Activated T-cell treated with anti-CD3 and anti-CD28 coated beads, Interleukin-2, amount 50 U/mL, for 72 hours (primary cell): Measurements from ENCODE around the gene ERCC8. TPM values are rescaled to one million over a fixed set of nuclear protein-coding genes. Genes with fewer than 3 reads are reported as not detected.

ENCODE experiments used
- ATAC-seq, 2 donors: fragments of 150-1000 bp; cut with Tn5 transposase; replicated peaks in 1 of 2; 2 replicates each; pipeline ENCODE4 v1.10.0; 2021; ENCODE audit warnings: moderate library complexity in 2 of 2, mild to moderate bottlenecking in 1 of 2
- DNase-seq, 2 donors: peaks; one replicate each; pipeline ENCODE4 v3.0.0; 2021 to 2022; ENCODE audit warnings: mixed read lengths in 1 of 2
- H3K27ac Mint-ChIP-seq: one replicate; pipeline ENCODE4 v1.8.0; 2022; ENCODE audit warnings: mild to moderate bottlenecking, moderate library complexity, mixed read lengths
- H3K27me3 Mint-ChIP-seq: one replicate; pipeline ENCODE4 v1.8.0; 2022; ENCODE audit warnings: low read depth, mixed read lengths
- H3K36me3 Mint-ChIP-seq, 2 donors: one replicate each; pipeline ENCODE4 v1.8.0; 2022; ENCODE audit warnings: mixed read lengths in 2 of 2, mild to moderate bottlenecking in 1 of 2; ENCODE audit not compliant: insufficient read depth in 2 of 2
- H3K4me1 Mint-ChIP-seq: one replicate; pipeline ENCODE4 v1.8.0; 2022; ENCODE audit warnings: low read depth, mixed read lengths
- H3K4me3 Mint-ChIP-seq, 2 donors: one replicate each; pipeline ENCODE4 v1.8.0; 2022; ENCODE audit warnings: mild to moderate bottlenecking in 2 of 2, mixed read lengths in 2 of 2, moderate library complexity in 2 of 2
- H3K9me3 Mint-ChIP-seq, 2 donors: one replicate each; pipeline ENCODE4 v1.8.0; 2022; ENCODE audit warnings: mixed read lengths in 2 of 2
- total RNA-seq, 2 donors: library from RNA; stranded (reverse); gene quantifications; one replicate each; pipeline ENCODE4 v1.2.3, GENCODE V29; 2022

Gene ERCC8
- total RNA-seq, 2 donors from 2014 or later = 10.4 to 11.3 TPM

GRCh38 chr5:60843936-60844905, 100.6 kb downstream of the ERCC8 start, which contains the start of gene ELOVL7:
ELOVL7 (minus strand) TSS chr5:60844269; CDS start chr5:60787397, 56,872 bp downstream.
- ATAC-seq = peak; percentile 95 to 96
- peaks cover 56% of the 10 kb centered on the region for H3K27me3 Mint-ChIP-seq

GRCh38 chr5:60843386-60843935, 101.4 kb downstream of the ERCC8 start:
- Mint-ChIP-seq H3K4me3 (peak overlapping the region; percentile 76 to 92), H3K27me3 (peaks cover 56% of the 10 kb centered on the region), H3K27ac (no peak overlapping the region), H3K9me3 (no peaks in the 10 kb centered on the region), H3K4me1 (peaks cover 7% of the 10 kb centered on the region), H3K36me3 (peaks cover 1 to 4% of the 10 kb centered on the region in 2 donors)
- peak; percentile 24 to 43 for ATAC-seq
- peak; percentile 25 to 33 for DNase-seq

More at GRCh38 chr5:60843936-60844905, 100.6 kb downstream of the ERCC8 start, which contains the start of gene ELOVL7:
- DNase-seq = peak; percentile 78 to 80
- H3K27ac Mint-ChIP-seq = no peak within 1 kb of the TSS
- H3K9me3 Mint-ChIP-seq = no peaks in the 10 kb centered on the region
- H3K4me1 Mint-ChIP-seq = peaks cover 7% of the 10 kb centered on the region
- H3K36me3 Mint-ChIP-seq = peaks cover 1 to 4% of the 10 kb centered on the region in 2 donors
- peak within 1 kb of the TSS; percentile 89 to 92 for H3K4me3 Mint-ChIP-seq

GRCh38 chr5:60842871-60843385, 101.9 kb downstream of the ERCC8 start:
- Mint-ChIP-seq H3K36me3 (peaks cover 1 to 4% of the 10 kb centered on the region in 2 donors), H3K27me3 (peaks cover 56% of the 10 kb centered on the region), H3K4me3 (peak overlapping the region; percentile 76 to 92), H3K27ac (no peak overlapping the region), H3K9me3 (no peaks in the 10 kb centered on the region), H3K4me1 (peaks cover 7% of the 10 kb centered on the region)
- ATAC-seq = no peak
- DNase-seq = no peak

GRCh38 chr5:60841361-60841760, 103.5 kb downstream of the ERCC8 start:
- no peak for ATAC-seq
- peaks cover 1 to 4% of the 10 kb centered on the region in 2 donors for H3K36me3 Mint-ChIP-seq
- no peak overlapping the region for H3K27ac Mint-ChIP-seq
- H3K9me3 Mint-ChIP-seq = no peaks in the 10 kb centered on the region
- peaks cover 51% of the 10 kb centered on the region for H3K27me3 Mint-ChIP-seq
- no peak overlapping the region for H3K4me3 Mint-ChIP-seq
- no peak for DNase-seq
- peaks cover 7% of the 10 kb centered on the region for H3K4me1 Mint-ChIP-seq

- DNase-seq (no peak), ATAC-seq (no peak)
- no peaks in the 10 kb centered on the region for H3K4me1 Mint-ChIP-seq
- no peaks in the 10 kb centered on the region for H3K36me3 Mint-ChIP-seq
- no peaks in the 10 kb centered on the region for H3K9me3 Mint-ChIP-seq
- no peak overlapping the region for H3K4me3 Mint-ChIP-seq
- H3K27me3 Mint-ChIP-seq = peaks cover 8% of the 10 kb centered on the region
- no peak overlapping the region for H3K27ac Mint-ChIP-seq
Measured at GRCh38 chr5:60836131-60836530, 108.7 kb downstream of the ERCC8 start.

- no peak overlapping the region for H3K4me3 Mint-ChIP-seq
- peaks cover 5% of the 10 kb centered on the region for H3K4me1 Mint-ChIP-seq
- peaks cover 7% of the 10 kb centered on the region for H3K27me3 Mint-ChIP-seq
Measured at GRCh38 chr5:60835554-60835953, 109.3 kb downstream of the ERCC8 start.

GRCh38 chr5:60833520-60833919, 111.3 kb downstream of the ERCC8 start:
- Mint-ChIP-seq H3K27me3 (no peaks in the 10 kb centered on the region), H3K36me3 (no peaks in the 10 kb centered on the region), H3K27ac (no peak overlapping the region), H3K9me3 (no peaks in the 10 kb centered on the region), H3K4me1 (peaks cover 19% of the 10 kb centered on the region), H3K4me3 (no peak overlapping the region)
- no peak for ATAC-seq
- no peak for DNase-seq

More at GRCh38 chr5:60835554-60835953, 109.3 kb downstream of the ERCC8 start:
- H3K9me3 Mint-ChIP-seq = no peaks in the 10 kb centered on the region
- H3K27ac Mint-ChIP-seq = no peak overlapping the region
- ATAC-seq (no peak), DNase-seq (no peak)
- H3K36me3 Mint-ChIP-seq = no peaks in the 10 kb centered on the region

GRCh38 chr5:60830581-60831127, 114.2 kb downstream of the ERCC8 start:
- Mint-ChIP-seq H3K4me1 (peaks cover 29% of the 10 kb centered on the region), H3K4me3 (peak overlapping the region in 1 of 2 donors; percentile 89), H3K9me3 (no peaks in the 10 kb centered on the region), H3K36me3 (no peaks in the 10 kb centered on the region), H3K27me3 (peaks cover 8% of the 10 kb centered on the region), H3K27ac (peak overlapping the region; percentile 91)
- ATAC-seq (no peak), DNase-seq (no peak)

GRCh38 chr5:60829490-60830266, 115.2 kb downstream of the ERCC8 start:
- Mint-ChIP-seq H3K27me3 (peaks cover 8% of the 10 kb centered on the region), H3K4me1 (peaks cover 29% of the 10 kb centered on the region), H3K27ac (peak overlapping the region; percentile 98), H3K9me3 (no peaks in the 10 kb centered on the region), H3K36me3 (no peaks in the 10 kb centered on the region), H3K4me3 (peak overlapping the region; percentile 44 to 89)
- DNase-seq (peak; percentile 12 to 27), ATAC-seq (peak; percentile 95)

GRCh38 chr5:60827201-60827600, 117.7 kb downstream of the ERCC8 start:
- Mint-ChIP-seq H3K4me1 (peaks cover 29% of the 10 kb centered on the region), H3K4me3 (no peak overlapping the region), H3K9me3 (no peaks in the 10 kb centered on the region), H3K27me3 (peaks cover 8% of the 10 kb centered on the region), H3K27ac (no peak overlapping the region), H3K36me3 (no peaks in the 10 kb centered on the region)
- DNase-seq (no peak), ATAC-seq (no peak)

GRCh38 chr5:60826653-60827052, 118.2 kb downstream of the ERCC8 start:
- H3K4me1 Mint-ChIP-seq = peaks cover 29% of the 10 kb centered on the region
- peaks cover 8% of the 10 kb centered on the region for H3K27me3 Mint-ChIP-seq
- H3K36me3 Mint-ChIP-seq = no peaks in the 10 kb centered on the region
- peak overlapping the region; percentile 30 for H3K27ac Mint-ChIP-seq
- ATAC-seq (no peak), DNase-seq (no peak)
- no peaks in the 10 kb centered on the region for H3K9me3 Mint-ChIP-seq
- H3K4me3 Mint-ChIP-seq = peak overlapping the region in 1 of 2 donors; percentile 18
